HepG2 (cell line): ENCODE measurements around the gene ADAM10. TPM values are rescaled to one million over a fixed set of nuclear protein-coding genes. Genes with fewer than 3 reads are reported as not detected.

Experiments
- ATAC-seq: fragments of 200-7000 bp; cut with Tn5 transposase; 3 replicates; pipeline ENCODE4 v1.9.1; 2020; ENCODE audit warnings: mild to moderate bottlenecking, moderate library complexity
- BruUV-seq: library from RNA; stranded (reverse); fragments of 400-500 nt; replicated peaks from 2 replicates; lab custom pipeline; 2021; lab: Mats Ljungman, UMichigan
- CTCF ChIA-PET: fragments of 300-600 bp; formaldehyde crosslinking; extraction: SDS; loops from one replicate; lab custom pipeline; 2021; ENCODE audit warnings: low total read pairs, inconsistent platforms, low intra/inter-chr PET ratio; lab: Yijun Ruan, JAX
- POLR2A ChIA-PET: fragments of 350-600 bp; sonication (Branson Sonifier 250); formaldehyde crosslinking; loops from one replicate; lab custom pipeline; 2020; ENCODE audit warnings: antibody characterized with exemption, inconsistent platforms; lab: Yijun Ruan, JAX
- DNase-seq: peaks from one replicate; pipeline ENCODE4 v3.0.0-alpha.2; 2015; ENCODE audit warnings: low spot score
- FAIRE-seq: peaks from 3 replicates; lab custom pipeline; 2011; peaks lifted over from hg19 to GRCh38; lab: Jason Lieb, UNC
- H2AFZ ChIP-seq: one replicate; pipeline ENCODE4 v1.6.1; 2011; ENCODE audit warnings: low read length, inconsistent platforms
- H3K27ac ChIP-seq: fragments of 300-600 bp; 3 replicates; pipeline ENCODE4 v1.8.0; 2011; ENCODE audit warnings: mixed run types, mild to moderate bottlenecking, mixed read lengths, low read length, inconsistent platforms; ENCODE audit not compliant: insufficient read depth; ENCODE audit errors: extremely low read length
- H3K27me3 ChIP-seq, 2 experiments: fragments of 200-600 bp in 1 of 2; 2 replicates in 1 of 2; 3 replicates in 1 of 2; pipeline versions ENCODE4 v1.6.0 to v1.8.0; 2011; ENCODE audit warnings: low read length in 2 of 2, mild to moderate bottlenecking in 2 of 2, moderate library complexity in 2 of 2, inconsistent platforms in 1 of 2; ENCODE audit not compliant: insufficient read depth in 2 of 2, control insufficient read depth in 1 of 2
- H3K36me3 ChIP-seq, 2 experiments: fragments of 200-600 bp in 1 of 2; replicated peaks in 1 of 2; 2 replicates in 1 of 2; 3 replicates in 1 of 2; pipeline versions ENCODE4 v1.5.1 to v1.8.0; 2011; ENCODE audit warnings: low read length in 2 of 2, inconsistent platforms in 1 of 2; ENCODE audit not compliant: insufficient read depth in 2 of 2, control insufficient read depth in 1 of 2
- H3K4me1 ChIP-seq: 2 replicates; pipeline ENCODE4 v1.5.1; 2012; ENCODE audit warnings: low read length, inconsistent platforms; ENCODE audit not compliant: insufficient read depth
- H3K4me2 ChIP-seq: 2 replicates; pipeline ENCODE4 v1.6.0; 2011; ENCODE audit warnings: low read depth, low read length, inconsistent platforms
- H3K4me3 ChIP-seq, 3 experiments: fragments of 200-600 bp in 1 of 3; sonication (generic), shearing (Covaris generic) in 1 of 3; replicated peaks in 1 of 3; 2 replicates each; pipeline ENCODE4 v1.5.1; 2011 to 2016; ENCODE audit warnings: low read length in 3 of 3, inconsistent platforms in 2 of 3, low read depth in 2 of 3, mild to moderate bottlenecking in 2 of 3, control low read depth in 1 of 3, mixed read lengths in 1 of 3; ENCODE audit not compliant: insufficient read depth in 1 of 3
- H3K79me2 ChIP-seq: one replicate; pipeline ENCODE4 v1.6.1; 2011; ENCODE audit warnings: low read length, inconsistent platforms; ENCODE audit not compliant: insufficient read depth
- H3K9ac ChIP-seq: 2 replicates; pipeline ENCODE4 v1.6.0; 2011; ENCODE audit warnings: mild to moderate bottlenecking, low read depth, low read length, inconsistent platforms; ENCODE audit not compliant: insufficient read depth
- H3K9me3 ChIP-seq: 2 replicates; pipeline ENCODE4 v1.5.1; 2012; ENCODE audit warnings: mild to moderate bottlenecking, low read length
- H4K20me1 ChIP-seq: 2 replicates; pipeline ENCODE4 v1.6.0; 2011; ENCODE audit warnings: inconsistent platforms, mild to moderate bottlenecking, low read length, moderate library complexity; ENCODE audit not compliant: insufficient read depth
- MAFF ChIP-seq: IDR thresholded peaks from 2 replicates; pipeline ENCODE4 v1.6.1; 2011; ENCODE audit warnings: low read depth, low read length, improper control_type of control experiment
- MAFK ChIP-seq, 2 experiments: IDR thresholded peaks in 1 of 2; conservative IDR thresholded peaks in 1 of 2; 2 replicates each; pipeline ENCODE4 v1.6.1; 2011; ENCODE audit warnings: improper control_type of control experiment in 2 of 2, low read length in 2 of 2
- PITX1 ChIP-seq: sonication (generic); formaldehyde crosslinking; IDR thresholded peaks from 2 replicates; pipeline ENCODE4 v1.5.1; 2020; ENCODE audit warnings: mild to moderate bottlenecking, missing genetic modification reagents
- RBM22 ChIP-seq: fragments of 200-400 bp; formaldehyde crosslinking; optimal IDR thresholded peaks from 2 replicates; pipeline ENCODE3; 2017; ENCODE audit warnings: mild to moderate bottlenecking, low read length, moderate library complexity
- REPIN1 ChIP-seq: sonication (generic); formaldehyde crosslinking; IDR thresholded peaks from 2 replicates; pipeline ENCODE4 v1.8.0; 2022; ENCODE audit warnings: missing genetic modification reagents, low read depth, mild to moderate bottlenecking, borderline replicate concordance
- YEATS4 ChIP-seq: sonication (generic); formaldehyde crosslinking; IDR thresholded peaks from 2 replicates; pipeline ENCODE4 v1.4.0; 2020; ENCODE audit warnings: missing genetic modification reagents, borderline replicate concordance
- ZNF562 ChIP-seq: sonication (generic); formaldehyde crosslinking; IDR thresholded peaks from 2 replicates; pipeline ENCODE4 v1.8.0; 2022; ENCODE audit warnings: missing genetic modification reagents, borderline replicate concordance
- WGBS: methylation state at CpG from one replicate; pipeline ENCODE4 v1.1.6; 2017; ENCODE audit warnings: low lambda C conversion rate; 5-methylcytosine and 5-hydroxymethylcytosine counted together
- in situ Hi-C: cut with HindIII; loops from 2 replicates; pipeline ENCODE4 v1.10.0; 2017; ENCODE audit warnings: low pct_unique_long_range_greater_than_20kb; ENCODE audit not compliant: extremely low pct_ligation_motif_present
- intact Hi-C: fragments of 100-400 bp; cut with micrococcal nuclease; formaldehyde crosslinking; loops from one replicate; pipeline ENCODE4 v1.10.0; 2022; ENCODE audit not compliant: unreplicated experiment
- polyA plus RNA-seq, 8 experiments: library from polyadenylated mRNA; depleted of rRNA in 3 of 8; stranded (reverse) in 7 of 8; unstranded in 1 of 8; fragments of >200 nt; fragmentation: Illumina TruSeq in 4 of 8; extraction: Trizol in 4 of 8; gene quantifications; 2 replicates each; pipeline versions ENCODE4 v1.2.1 to v1.2.3, GENCODE V29; 2011 to 2016; ENCODE audit warnings: low read depth in 4 of 8, missing spikeins in 1 of 8, mixed read lengths in 1 of 8; ENCODE audit not compliant: insufficient read depth in 1 of 8
- total RNA-seq, 5 experiments: library from RNA; depleted of rRNA; stranded (reverse); fragments of >200 nt; fragmentation: Illumina TruSeq; extraction: Trizol; gene quantifications; 2 replicates each; pipeline ENCODE4 v1.2.3, GENCODE V29; 2016; ENCODE audit warnings: low read depth in 1 of 5
- TF ChIP-seq, protein P1 (sequence below): sonication (generic); formaldehyde crosslinking; IDR thresholded peaks from 2 replicates; pipeline ENCODE4 v1.5.1; 2020; ENCODE audit warnings: mild to moderate bottlenecking, missing genetic modification reagents
- TF ChIP-seq, protein P2 (sequence below): IDR thresholded peaks from 2 replicates; pipeline ENCODE4 v1.6.1; 2016; ENCODE audit warnings: missing genetic modification reagents, missing compliant biosample characterization

The ADAM10 gene
- total and polyA plus RNA-seq, 2 of the 13 experiments (the other 11 are each of a cell fraction or from before 2014, with no cell fraction given): 92.7 to 125 TPM

DNA sequence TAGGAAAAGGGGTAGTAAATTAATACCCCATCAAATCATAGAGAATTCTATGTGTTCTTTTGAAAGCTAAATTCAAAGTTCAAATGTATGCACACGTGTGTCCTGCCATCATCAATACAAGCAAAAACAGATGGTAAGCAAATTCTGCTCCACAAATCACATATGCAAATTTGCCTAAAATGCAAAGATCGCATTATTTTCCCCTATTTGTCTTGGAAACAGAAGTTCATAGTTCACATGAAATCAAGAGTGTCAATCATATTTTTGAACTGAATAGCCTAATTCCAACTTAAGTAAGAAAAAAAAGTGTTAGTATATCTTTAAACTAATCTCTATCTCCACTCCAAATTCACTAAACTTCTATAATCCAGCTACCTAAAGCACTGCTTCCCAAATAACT is 8.5 kb downstream of the ADAM10 start:
- ATAC-seq: no peak
- in situ Hi-C loops: no loop called here
- no peak for FAIRE-seq
- H3K9me3 ChIP-seq: no peaks in the 10 kb centered on the region
- TF ChIP-seq ZNF562 (no peak), MAFF (peak; percentile 49), PITX1 (CRISPR knock-in tag) (no peak), MAFK (conservative IDR thresholded peaks at IDR 0.05 in 1 of 2, IDR thresholded peaks at IDR 0.05 in 1 of 2; ENCODE audit: low read length in 2 of 2) (peak; percentile 33 to 51; a peak in 3 of 4 replicates)
- TF ChIP-seq, all 625 proteins: peak for 2
- Histone ChIP-seq H3K4me3 (no peak overlapping the region), H3K9ac (no peak overlapping the region), H3K27ac (no peak overlapping the region), H2AFZ (no peak overlapping the region), H4K20me1 (peaks cover 26% of the 10 kb centered on the region), H3K4me1 (peaks cover 88% of the 10 kb centered on the region), H3K27me3 (no peaks in the 10 kb centered on the region), H3K79me2 (peaks cover 95% of the 10 kb centered on the region), H3K4me2 (no peak overlapping the region), H3K36me3 (no peaks in the 10 kb centered on the region)
- POLR2A ChIA-PET: interaction anchor here (1.2 kb wide), 1 partner anchor 9 kb away, joined by 4 read pairs; the partner anchor contains the start of gene ADAM10
- intact Hi-C loops: loop anchor here (10.0 kb wide), 1 partner anchor 66 kb away; no protein-coding TSS in a partner anchor
- no peak for DNase-seq
- WGBS: 70% methylated on average over 2 of the region's 2 CpGs
- CTCF ChIA-PET: no interaction called here
- BruUV-seq: no TSS peak

DNA sequence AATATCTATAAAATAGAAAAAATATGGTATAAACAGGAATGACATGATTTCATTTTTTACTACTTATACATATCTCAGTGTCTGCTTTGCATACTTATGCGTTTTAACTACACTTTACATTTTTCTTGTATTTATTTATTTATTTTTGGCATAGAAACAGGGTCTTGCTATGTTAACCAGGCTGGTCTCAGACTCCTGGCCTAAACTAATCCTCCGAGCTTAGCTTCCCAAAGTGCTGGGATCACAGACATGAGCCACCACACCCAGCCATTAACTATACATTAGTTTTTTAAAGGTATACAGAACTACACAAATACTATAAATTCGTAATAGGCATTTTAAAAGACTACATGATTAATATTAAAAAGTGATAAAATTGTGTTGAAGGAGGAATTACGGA is 9.1 kb downstream of the ADAM10 start:
- TF ChIP-seq, protein P1, sequence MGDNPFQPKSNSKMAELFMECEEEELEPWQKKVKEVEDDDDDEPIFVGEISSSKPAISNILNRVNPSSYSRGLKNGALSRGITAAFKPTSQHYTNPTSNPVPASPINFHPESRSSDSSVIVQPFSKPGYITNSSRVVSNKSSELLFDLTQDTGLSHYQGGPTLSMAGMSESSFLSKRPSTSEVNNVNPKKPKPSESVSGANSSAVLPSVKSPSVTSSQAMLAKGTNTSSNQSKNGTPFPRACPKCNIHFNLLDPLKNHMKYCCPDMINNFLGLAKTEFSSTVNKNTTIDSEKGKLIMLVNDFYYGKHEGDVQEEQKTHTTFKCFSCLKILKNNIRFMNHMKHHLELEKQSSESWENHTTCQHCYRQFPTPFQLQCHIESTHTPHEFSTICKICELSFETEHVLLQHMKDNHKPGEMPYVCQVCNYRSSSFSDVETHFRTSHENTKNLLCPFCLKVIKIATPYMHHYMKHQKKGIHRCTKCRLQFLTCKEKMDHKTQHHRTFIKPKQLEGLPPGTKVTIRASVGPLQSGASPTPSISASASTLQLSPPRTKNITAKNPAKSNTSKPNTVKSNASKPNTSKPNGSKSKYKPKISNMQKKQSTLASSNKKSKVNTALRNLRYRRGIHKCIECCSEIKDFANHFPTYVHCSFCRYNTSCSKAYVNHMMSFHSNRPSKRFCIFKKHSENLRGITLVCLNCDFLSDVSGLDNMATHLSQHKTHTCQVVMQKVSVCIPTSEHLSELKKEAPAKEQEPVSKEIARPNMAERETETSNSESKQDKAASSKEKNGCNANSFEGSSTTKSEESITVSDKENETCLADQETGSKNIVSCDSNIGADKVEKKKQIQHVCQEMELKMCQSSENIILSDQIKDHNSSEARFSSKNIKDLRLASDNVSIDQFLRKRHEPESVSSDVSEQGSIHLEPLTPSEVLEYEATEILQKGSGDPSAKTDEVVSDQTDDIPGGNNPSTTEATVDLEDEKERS (CRISPR knock-in tag): no peak
- TF ChIP-seq, protein P2, sequence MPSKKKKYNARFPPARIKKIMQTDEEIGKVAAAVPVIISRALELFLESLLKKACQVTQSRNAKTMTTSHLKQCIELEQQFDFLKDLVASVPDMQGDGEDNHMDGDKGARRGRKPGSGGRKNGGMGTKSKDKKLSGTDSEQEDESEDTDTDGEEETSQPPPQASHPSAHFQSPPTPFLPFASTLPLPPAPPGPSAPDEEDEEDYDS (CRISPR knock-in tag): no peak
- TF ChIP-seq YEATS4 (CRISPR knock-in tag): no peak
- no peak for TF ChIP-seq RBM22
- TF ChIP-seq REPIN1 (CRISPR knock-in tag): no peak
- intact Hi-C loops: loop anchor here (10.0 kb wide), 1 partner anchor 66 kb away; no protein-coding TSS in a partner anchor
- Histone ChIP-seq H4K20me1 (peaks cover 25% of the 10 kb centered on the region), H3K9me3 (no peaks in the 10 kb centered on the region), H3K36me3 (no peaks in the 10 kb centered on the region), H3K27ac (no peak overlapping the region), H3K79me2 (peaks cover 95% of the 10 kb centered on the region), H3K4me1 (peaks cover 88% of the 10 kb centered on the region), H3K4me3 (no peak overlapping the region), H2AFZ (no peak overlapping the region), H3K9ac (no peak overlapping the region), H3K27me3 (no peaks in the 10 kb centered on the region), H3K4me2 (no peak overlapping the region)
- in situ Hi-C loops: no loop called here
- FAIRE-seq (no peak), ATAC-seq (no peak), DNase-seq (no peak)
- ChIA-PET POLR2A (interaction anchor here (1.2 kb wide), 1 partner anchor 9 kb away, joined by 4 read pairs; the partner anchor contains the start of gene ADAM10), CTCF (no interaction called here)
- 94% methylated on average over 4 of the region's 4 CpGs for WGBS
- BruUV-seq: no TSS peak
